ENCODE measurements around the gene REEP1.

REEP1 gene

GRCh38 chr2:86305915-86306254 lies 31.5 kb downstream of the REEP1 start:
- no peak for DNase-seq (ENCODE audit: low read depth in 2 of 2)

GRCh38 chr2:86305195-86305914 lies 32.1 kb downstream of the REEP1 start:
- DNase-seq (ENCODE audit: low read depth in 2 of 2): no peak

DNA sequence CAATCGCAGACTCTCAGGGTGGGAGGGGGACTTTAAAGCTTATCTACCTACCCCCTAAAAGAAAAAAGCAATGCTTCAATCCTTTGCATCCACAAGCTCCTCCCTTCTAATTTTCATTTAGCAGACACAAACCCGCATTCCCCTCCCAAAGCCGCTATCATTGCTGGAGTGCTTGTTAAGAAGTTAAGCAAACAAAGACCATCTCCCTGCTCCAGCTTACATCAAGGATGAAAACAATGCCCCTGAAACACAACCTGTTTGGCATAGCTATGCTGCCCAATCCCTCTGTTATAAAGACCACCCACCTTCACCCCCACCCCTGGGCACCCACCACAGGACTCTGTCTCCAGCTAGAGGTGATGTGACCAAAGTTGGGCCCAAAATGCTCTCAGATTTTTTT lies 33.0 kb downstream of the REEP1 start:
- no peak for DNase-seq (ENCODE audit: low read depth in 2 of 2)

- DNase-seq (ENCODE audit: low read depth in 2 of 2): no peak
These were observed 35.1 kb downstream of the REEP1 start for GRCh38 chr2:86302320-86302719.

GRCh38 chr2:86301711-86302202 lies 35.7 kb downstream of the REEP1 start:
- DNase-seq (ENCODE audit: low read depth in 2 of 2): no peak

DNA sequence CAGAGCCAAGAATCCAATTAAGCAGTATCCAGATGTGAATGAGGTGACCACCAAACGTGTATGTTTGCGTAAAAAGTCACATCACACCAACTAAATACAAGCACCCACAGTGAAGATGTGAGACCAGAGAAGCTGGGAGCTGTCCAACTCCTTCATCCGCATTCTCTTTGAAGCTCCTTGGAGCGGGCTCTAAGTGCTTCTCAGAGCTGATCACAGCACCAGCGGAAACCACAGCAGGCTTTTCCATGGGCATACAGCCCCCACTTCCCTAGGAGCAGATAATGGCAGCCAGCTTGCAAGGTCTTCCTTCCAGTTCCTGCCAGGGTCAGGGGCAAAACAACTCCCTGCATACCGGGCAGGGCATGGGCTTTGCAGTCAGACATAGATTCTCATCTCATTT lies 36.4 kb downstream of the REEP1 start:
- no peak for DNase-seq (ENCODE audit: low read depth in 2 of 2)

DNA sequence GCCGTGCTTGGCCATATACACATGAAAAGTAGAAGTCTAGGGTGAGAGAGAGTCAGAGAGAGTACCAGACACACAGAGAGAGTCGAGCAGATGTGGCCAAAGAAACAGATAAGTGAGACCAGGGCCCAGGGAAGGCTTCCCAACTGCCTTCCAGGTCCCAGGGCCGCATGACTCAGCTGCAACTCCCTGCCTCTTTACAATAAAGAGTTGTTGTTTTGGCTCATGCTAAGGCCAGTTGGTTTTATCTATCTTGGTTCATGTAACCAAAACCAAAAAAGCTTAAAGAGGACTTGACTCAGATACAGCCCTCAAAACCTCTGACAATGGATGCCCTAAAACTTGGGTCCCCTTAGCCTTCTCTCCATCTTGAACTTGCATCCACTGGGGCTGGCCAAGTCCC lies 36.9 kb downstream of the REEP1 start:
- DNase-seq (ENCODE audit: low read depth in 2 of 2): no peak

DNA sequence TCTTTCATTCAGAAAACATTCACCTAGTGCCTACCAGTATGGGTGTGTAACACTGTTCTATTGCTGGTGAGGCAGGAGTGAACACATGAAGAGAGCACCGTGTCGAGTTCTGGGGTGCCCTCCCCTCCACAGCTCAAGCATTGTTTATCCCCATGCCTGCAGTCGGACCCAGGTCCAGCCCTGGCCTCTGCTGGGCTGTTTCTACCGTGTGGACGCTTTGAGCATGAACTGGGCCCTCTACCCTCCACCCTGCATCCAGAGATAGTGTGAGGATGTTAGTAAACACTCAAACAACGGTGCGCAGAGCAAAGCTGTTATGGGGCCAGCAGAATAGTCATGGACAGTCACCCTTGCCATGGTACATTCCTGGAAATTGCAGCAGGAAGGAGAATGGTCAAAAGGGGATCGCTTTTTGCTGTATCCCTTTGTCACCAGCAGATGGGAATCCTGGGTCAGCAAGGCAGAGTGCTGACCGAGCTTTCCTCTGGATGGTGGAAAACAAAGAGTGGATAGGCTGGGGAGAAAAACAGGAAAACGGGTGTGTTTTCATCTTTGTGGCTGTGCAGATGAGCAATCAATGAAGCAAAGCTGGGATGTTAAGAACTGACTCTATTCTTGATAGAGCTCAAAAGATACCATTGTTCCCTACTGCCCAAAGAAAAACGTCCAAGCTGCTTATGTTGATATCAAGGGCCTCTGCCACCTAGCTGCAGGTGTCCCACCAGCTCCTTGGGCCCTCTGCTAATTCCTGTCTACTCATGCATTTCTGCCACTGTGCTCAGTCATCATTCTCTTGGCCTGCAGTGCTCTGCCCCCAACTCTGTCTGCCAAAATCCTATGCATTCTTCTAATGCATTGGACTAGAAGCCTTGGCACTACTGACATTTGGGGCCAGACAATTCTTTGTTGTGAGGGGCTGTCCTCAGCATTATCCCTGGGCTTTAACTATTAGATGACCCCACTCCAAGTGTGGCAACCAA lies 38.7 kb downstream of the REEP1 start:
- DNase-seq (ENCODE audit: low read depth in 2 of 2): no peak

GRCh38 chr2:86297382-86298147 lies 39.9 kb downstream of the REEP1 start:
- no peak for DNase-seq (ENCODE audit: low read depth in 2 of 2)

- DNase-seq (ENCODE audit: low read depth in 2 of 2): no peak
These were observed 40.5 kb downstream of the REEP1 start for GRCh38 chr2:86296947-86297346.

DNA sequence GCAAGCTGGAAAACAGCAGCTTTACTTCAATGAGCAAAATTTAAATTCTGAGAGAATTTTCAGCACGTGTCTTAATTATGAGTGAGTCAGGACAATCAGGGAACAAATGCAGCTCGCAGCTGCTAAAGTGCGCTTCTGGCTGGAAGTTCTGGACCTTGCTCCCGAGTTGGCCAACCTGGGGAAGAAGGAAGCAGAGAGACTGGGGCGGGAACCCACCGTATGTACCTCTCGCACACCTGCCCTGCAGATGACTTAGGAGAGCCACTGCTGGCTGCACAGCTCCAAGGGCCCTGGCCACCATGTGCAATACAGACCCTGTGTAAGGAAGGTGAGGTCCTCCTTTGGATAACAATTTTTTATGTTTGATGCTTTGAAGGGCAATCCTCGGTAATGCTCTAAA lies 42.4 kb downstream of the REEP1 start:
- no peak for DNase-seq (ENCODE audit: low read depth in 2 of 2)

GRCh38 chr2:86293612-86294011 lies 43.8 kb downstream of the REEP1 start:
- no peak for DNase-seq (ENCODE audit: low read depth in 2 of 2)

DNA sequence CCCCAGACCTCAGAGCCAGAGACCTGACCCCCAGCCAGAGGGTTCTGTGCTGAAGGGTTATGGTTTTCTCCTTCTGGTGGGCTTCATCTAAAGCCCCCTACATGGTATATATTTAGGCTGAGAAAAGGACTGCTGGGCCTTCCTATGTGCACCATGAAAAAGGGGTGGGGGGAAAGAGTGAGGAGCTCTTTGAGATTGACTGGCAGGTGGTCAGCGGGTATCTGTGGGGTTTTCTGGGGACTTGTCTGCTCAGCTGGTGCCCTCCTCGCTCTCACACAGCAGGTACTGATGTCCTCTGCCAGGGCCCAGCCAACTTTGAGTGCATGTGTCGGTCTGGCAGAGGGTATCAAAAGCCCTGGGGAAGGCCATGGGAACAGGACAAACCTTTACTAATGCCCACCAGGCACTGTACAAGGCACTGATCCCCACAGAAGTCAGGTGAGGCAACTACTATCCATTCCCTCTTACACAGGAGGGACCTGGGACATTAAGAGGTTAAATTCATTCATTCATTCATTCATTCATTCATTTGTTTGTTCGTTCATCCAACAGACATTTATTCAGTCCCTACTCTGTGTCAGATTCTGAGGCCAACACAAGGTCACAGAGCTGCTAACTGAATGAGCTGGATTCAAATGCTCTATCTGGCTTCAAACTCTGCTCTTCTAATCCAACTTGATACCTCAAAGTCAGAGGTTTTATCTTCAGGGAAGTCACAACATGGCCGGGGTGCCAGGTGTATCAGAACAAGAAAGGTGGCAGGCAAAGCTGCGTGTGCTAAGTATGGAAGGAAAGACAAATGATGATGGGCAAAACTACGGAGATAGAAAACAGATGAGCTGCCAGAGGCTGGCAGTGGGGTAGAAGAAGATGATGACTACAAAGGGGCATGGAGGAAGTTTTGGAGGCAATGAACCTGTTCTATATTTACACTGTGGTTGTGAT lies 44.6 kb downstream of the REEP1 start:
- DNase-seq (ENCODE audit: low read depth in 2 of 2): no peak

DNA sequence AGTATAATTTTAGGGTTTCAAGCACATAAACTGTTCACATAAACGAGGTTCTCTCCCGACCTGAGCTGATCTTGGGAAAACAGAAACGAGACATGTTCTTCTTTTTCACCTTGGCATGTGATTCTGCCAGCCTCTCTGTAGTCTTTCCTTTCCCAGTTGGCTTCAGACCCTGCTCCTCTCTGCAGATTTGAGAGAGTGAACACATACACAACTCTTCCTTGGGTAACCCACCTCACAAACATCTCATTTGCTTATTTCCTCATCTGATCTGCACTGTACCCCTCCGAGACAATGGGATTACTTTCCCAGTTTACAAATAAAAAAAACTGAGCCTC lies 46.1 kb downstream of the REEP1 start:
- no peak for DNase-seq (ENCODE audit: low read depth in 2 of 2)

DNA sequence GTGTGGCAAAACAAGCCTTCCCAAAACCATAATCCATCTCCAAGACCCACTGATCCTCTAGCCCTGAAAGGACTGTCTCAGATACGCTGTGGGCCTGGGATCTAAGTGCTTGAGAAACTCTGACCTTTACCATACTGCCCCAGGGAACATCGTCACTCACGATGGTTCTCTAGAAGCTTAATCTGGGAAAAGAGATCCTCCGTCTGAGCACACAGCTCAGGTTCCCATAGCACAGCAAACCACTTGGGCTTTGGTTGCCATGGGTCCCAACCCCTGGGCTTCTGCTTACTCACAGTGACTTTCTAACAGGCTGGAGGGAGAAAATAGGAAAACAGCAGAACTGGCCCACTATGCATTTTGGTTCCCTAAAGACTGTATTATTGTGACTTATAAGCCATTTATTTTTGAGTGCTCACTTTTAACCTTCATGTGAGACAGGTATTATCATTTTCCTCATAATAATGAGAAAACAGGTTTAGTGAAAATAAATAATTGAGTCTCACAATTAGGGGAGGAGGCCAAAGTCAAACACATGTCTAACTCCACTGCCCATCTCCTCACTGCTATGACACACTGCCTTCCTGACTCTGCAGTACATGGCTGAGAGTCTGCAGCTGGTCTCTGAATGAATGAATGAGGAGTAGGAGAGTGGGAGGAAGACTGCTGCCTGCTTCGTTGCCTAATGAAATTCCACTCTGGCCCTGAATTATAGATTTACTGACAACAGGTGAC lies 46.7 kb downstream of the REEP1 start:
- DNase-seq (ENCODE audit: low read depth in 2 of 2): no peak

DNA sequence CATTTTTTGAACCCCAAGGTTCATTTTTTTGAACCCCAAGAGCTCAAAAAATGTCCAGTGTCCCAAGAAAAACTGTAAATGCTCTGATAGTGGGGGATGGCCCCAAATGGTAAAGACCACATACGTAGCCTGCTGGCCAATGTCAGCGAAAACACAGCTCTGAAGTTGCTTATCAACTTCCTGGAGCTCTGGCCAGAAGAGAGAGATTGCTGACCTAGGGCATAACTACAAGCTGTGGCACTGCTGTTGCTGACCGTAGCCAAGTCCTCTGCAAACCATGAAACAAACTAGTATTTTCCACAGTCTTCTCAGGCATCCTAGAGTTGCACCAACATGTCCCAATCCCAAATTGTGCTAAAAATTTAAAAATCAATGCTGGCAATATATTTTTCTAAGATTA lies 50.9 kb downstream of the REEP1 start:
- DNase-seq (ENCODE audit: low read depth in 2 of 2): no peak

DNA sequence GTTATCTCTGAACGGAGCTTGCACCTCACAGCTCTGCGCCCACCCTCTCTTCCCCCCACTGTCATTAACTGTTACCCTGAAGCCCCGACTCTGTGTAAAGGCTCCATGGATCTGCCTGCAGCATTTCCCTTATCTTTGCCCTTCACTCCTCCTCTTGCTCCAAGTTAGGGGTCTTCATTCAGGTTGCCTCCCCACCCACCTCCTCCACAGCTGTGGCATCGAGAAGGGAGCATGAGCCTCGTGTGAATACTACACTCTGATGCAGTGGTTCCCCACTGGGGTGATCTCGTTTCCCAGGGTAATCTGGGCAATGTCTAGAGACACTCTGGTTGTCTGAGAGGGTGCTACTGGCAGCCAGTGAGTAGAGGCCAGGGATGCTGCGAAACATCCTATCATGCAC lies 51.4 kb downstream of the REEP1 start:
- DNase-seq (ENCODE audit: low read depth in 2 of 2): no peak

- no peak for DNase-seq (ENCODE audit: low read depth in 2 of 2)
These were observed 51.9 kb downstream of the REEP1 start for GRCh38 chr2:86285571-86285970.

DNA sequence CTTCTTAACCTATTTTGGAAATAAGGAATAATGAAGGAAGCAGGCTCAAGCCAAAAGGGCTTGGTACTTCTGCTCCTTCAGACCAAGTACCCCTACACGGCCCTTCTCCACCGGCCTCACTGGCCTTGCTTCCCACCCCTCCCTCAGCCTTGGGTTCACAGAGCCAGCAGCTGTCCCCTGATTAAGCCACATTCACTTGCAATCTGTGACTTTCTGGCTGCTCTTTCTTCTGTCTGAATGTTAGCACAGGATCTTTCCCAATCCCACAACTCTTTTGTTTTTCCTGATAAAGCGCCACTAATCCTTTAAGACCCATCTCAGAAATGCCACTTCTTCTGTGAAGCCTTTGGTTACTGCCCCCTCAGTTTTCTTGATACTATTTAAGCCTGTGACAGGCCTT lies 52.4 kb downstream of the REEP1 start:
- no peak for DNase-seq (ENCODE audit: low read depth in 2 of 2)

- DNase-seq (ENCODE audit: low read depth in 2 of 2): no peak
These were observed 53.0 kb downstream of the REEP1 start for GRCh38 chr2:86284401-86284841.

All from activated CD4-positive, alpha-beta T cell treated with anti-CD3 and anti-CD28 coated beads for 24 hours (primary cell).